Neural crest cell (in vitro differentiated cells): Measurements from ENCODE around the gene ELAC1. TPM values are rescaled to one million over a fixed set of nuclear protein-coding genes. Genes with fewer than 3 reads are reported as not detected.
A peak's percentile ranks its signal among the peaks of the same experiment; 100 is the strongest.
"Not testable (repeated sequence)": the region's sequence is repeated elsewhere in the genome, so short reads cannot be mapped to it uniquely, and the experiment has no call there.

Experiments used
- DNase-seq: peaks from one replicate; pipeline ENCODE4 v3.0.0; 2021; ENCODE audit warnings: low read depth, mixed read lengths, low spot score
- H3K27ac Mint-ChIP-seq: one replicate; pipeline ENCODE4 v1.8.0; 2021; ENCODE audit warnings: mild to moderate bottlenecking, mixed read lengths; ENCODE audit not compliant: unreplicated experiment
- H3K27me3 Mint-ChIP-seq: 2 replicates; pipeline ENCODE4 v1.8.0; 2021; ENCODE audit warnings: low read depth, mild to moderate bottlenecking, mixed read lengths
- H3K36me3 Mint-ChIP-seq: 2 replicates; pipeline ENCODE4 v1.8.0; 2021; ENCODE audit warnings: low read depth, mild to moderate bottlenecking, mixed read lengths
- H3K4me1 Mint-ChIP-seq: 2 replicates; pipeline ENCODE4 v1.8.0; 2021; ENCODE audit warnings: mixed read lengths
- H3K4me3 Mint-ChIP-seq: one replicate; pipeline ENCODE4 v1.8.0; 2021; ENCODE audit warnings: mild to moderate bottlenecking, mixed read lengths
- H3K9me3 Mint-ChIP-seq: 2 replicates; pipeline ENCODE4 v1.8.0; 2021; ENCODE audit warnings: mixed read lengths
- CTCF ChIP-seq: fragments of 200-600 bp; sonication (generic); conservative IDR thresholded peaks from 2 replicates; pipeline ENCODE4 v1.5.0; 2021; ENCODE audit warnings: antibody characterized with exemption, mild to moderate bottlenecking
- total RNA-seq: library from RNA; stranded (reverse); gene quantifications from 2 replicates; pipeline ENCODE4 v1.2.1, GENCODE V29; 2021

Gene ELAC1
- total RNA-seq, 1 donor from 2014 or later, result 15.0 TPM

DNA sequence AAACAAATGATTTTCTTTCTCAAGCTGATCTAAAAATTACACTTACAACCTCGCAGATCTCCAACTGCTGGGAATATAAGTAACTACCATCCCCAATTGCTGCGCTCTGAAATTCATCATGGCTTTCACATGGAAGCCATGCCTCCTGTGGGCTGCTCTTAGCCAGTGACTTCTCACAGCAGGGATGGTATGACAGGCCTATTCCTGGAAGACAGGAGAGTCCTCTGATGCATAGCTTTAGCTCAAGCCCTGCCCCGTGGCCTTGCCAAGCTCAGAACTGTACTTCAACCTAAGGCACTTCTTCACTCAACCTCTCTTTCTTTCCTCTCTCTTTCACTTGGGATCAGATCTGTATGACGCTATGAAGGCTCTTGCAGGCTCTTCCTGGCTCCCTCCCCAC is 12.6 kb upstream of the ELAC1 start:
- H3K27ac Mint-ChIP-seq, result no peak overlapping the region
- H3K4me3 Mint-ChIP-seq, result no peak overlapping the region
- no peaks in the 10 kb centered on the region for H3K36me3 Mint-ChIP-seq
- no peaks in the 10 kb centered on the region for H3K27me3 Mint-ChIP-seq
- TF ChIP-seq CTCF, result no peak
- no peaks in the 10 kb centered on the region for H3K4me1 Mint-ChIP-seq
- no peaks in the 10 kb centered on the region for H3K9me3 Mint-ChIP-seq
- DNase-seq, result no peak

DNA sequence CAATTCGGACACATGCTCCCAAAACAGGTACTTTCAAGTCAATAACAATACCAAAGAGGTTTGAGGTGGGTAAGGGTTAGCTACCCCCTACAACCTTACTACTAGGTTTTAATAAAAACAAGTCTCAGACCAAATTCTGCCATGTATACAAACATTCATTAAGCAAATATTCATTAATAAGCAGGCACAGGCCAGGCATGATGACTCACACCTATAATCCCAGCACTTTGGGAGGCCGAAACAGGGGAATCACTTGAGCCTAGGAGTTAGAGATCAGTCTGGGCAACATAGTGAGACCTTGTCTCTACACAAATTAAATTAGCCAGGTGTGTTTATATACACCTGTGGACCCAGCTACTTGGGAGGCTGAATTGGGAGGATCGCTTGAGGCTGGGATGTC is 11.7 kb upstream of the ELAC1 start:
- peaks cover 3% of the 10 kb centered on the region for H3K9me3 Mint-ChIP-seq
- H3K36me3 Mint-ChIP-seq, result peaks cover 4% of the 10 kb centered on the region
- no peak for DNase-seq
- no peak for TF ChIP-seq CTCF
- H3K4me1 Mint-ChIP-seq, result no peaks in the 10 kb centered on the region
- H3K4me3 Mint-ChIP-seq, result no peak overlapping the region
- H3K27ac Mint-ChIP-seq, result no peak overlapping the region
- H3K27me3 Mint-ChIP-seq, result no peaks in the 10 kb centered on the region

- H3K9me3 Mint-ChIP-seq, result peaks cover 18% of the 10 kb centered on the region
- no peak for DNase-seq
- no peak overlapping the region for H3K4me3 Mint-ChIP-seq
- H3K36me3 Mint-ChIP-seq, result peaks cover 21% of the 10 kb centered on the region
- TF ChIP-seq CTCF, result no peak
- H3K27me3 Mint-ChIP-seq, result no peaks in the 10 kb centered on the region
- H3K27ac Mint-ChIP-seq, result no peak overlapping the region
- peaks cover 4% of the 10 kb centered on the region for H3K4me1 Mint-ChIP-seq
Observed at GRCh38 chr18:50961974-50962373, 5.9 kb upstream of the ELAC1 start.

- Mint-ChIP-seq H3K4me3 (peak overlapping the region; percentile 96), H3K36me3 (peaks cover 5% of the 10 kb centered on the region), H3K9me3 (no peaks in the 10 kb centered on the region), H3K27ac (no peak overlapping the region), H3K27me3 (no peaks in the 10 kb centered on the region), H3K4me1 (peaks cover 23% of the 10 kb centered on the region)
- DNase-seq, result no peak
- no peak for TF ChIP-seq CTCF
Observed at GRCh38 chr18:50969448-50969847, 1.6 kb downstream of the ELAC1 start.

DNA sequence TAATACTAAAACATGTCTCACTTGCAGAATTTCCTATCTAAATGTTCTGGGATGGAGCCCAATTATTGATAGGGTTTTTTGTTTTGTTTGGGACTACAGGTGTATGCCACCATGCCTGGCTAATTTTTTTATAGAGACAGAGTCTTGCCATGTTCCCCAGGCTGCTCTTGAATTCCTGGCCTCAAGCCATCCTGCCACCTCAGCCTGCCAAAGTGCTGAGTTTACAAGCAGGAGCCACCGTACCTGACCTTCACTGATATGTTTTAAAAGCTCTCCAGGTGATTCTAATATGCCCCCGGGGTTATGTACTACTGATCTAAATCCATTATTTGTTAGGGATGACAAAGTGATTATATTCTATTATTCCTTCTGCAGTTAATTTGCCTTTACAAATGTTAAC is 2.2 kb downstream of the ELAC1 start:
- H3K9me3 Mint-ChIP-seq, result no peaks in the 10 kb centered on the region
- peaks cover 10% of the 10 kb centered on the region for H3K36me3 Mint-ChIP-seq
- no peak for DNase-seq
- H3K27ac Mint-ChIP-seq, result no peak overlapping the region
- no peaks in the 10 kb centered on the region for H3K27me3 Mint-ChIP-seq
- peak overlapping the region; percentile 72 for H3K4me3 Mint-ChIP-seq
- no peak for TF ChIP-seq CTCF
- H3K4me1 Mint-ChIP-seq, result peaks cover 23% of the 10 kb centered on the region

DNA sequence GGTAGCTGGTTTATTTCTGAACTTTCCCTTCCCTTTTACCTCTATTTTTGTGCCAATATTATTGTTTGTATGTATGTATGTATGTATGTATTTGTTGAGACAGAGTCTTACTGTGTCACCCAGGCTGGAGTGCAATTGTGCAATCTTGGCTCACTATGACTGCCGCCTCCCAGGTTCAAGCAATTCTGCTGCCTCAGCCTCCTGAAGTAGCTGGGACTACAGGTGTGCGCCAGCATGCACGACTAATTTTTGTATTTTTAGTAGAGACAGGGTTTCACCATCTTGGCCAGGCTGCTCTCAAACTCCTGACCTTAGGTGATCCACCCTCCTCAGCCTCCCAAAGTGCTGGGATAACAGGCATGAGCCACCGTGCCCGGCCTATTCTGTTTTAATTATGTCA is 4.6 kb downstream of the ELAC1 start:
- H3K4me3 Mint-ChIP-seq, H3K27me3 Mint-ChIP-seq, H3K27ac Mint-ChIP-seq, DNase-seq: not testable (repeated sequence)
- H3K4me1 Mint-ChIP-seq, result peaks cover 18% of the 10 kb centered on the region
- H3K36me3 Mint-ChIP-seq, result peaks cover 29% of the 10 kb centered on the region
- peaks cover 10% of the 10 kb centered on the region for H3K9me3 Mint-ChIP-seq
